Neuronal stem cell (in vitro differentiated cells): ENCODE results near the gene SLC13A4.
A peak's percentile ranks its signal among the peaks of the same experiment; 100 is the strongest.

ENCODE experiments used
- DNase-seq: peaks from one replicate; pipeline ENCODE4 v3.0.0-alpha.2; 2013; ENCODE audit warnings: low spot score
- H2AFZ ChIP-seq: one replicate; pipeline ENCODE4 v1.6.1; 2013; ENCODE audit warnings: mild to moderate bottlenecking, low read length, inconsistent platforms
- H2AK5ac ChIP-seq: 2 replicates; pipeline ENCODE4 v1.6.1; 2013; ENCODE audit warnings: low read depth, mild to moderate bottlenecking, inconsistent platforms, low read length, moderate library complexity, mixed read lengths
- H2BK120ac ChIP-seq: 2 replicates; pipeline ENCODE4 v1.6.1; 2013; ENCODE audit warnings: low read depth, mild to moderate bottlenecking, inconsistent platforms, low read length, moderate library complexity, mixed read lengths
- H2BK12ac ChIP-seq: one replicate; pipeline ENCODE4 v1.6.1; 2013; ENCODE audit warnings: low read length, inconsistent platforms
- H2BK15ac ChIP-seq: 2 replicates; pipeline ENCODE4 v1.6.1; 2013; ENCODE audit warnings: mild to moderate bottlenecking, low read length, inconsistent platforms, mixed read lengths
- H2BK5ac ChIP-seq: one replicate; pipeline ENCODE4 v1.6.1; 2013; ENCODE audit warnings: inconsistent platforms, mild to moderate bottlenecking, low read length, moderate library complexity
- H3K14ac ChIP-seq: one replicate; pipeline ENCODE4 v1.6.1; 2013; ENCODE audit warnings: low read length, inconsistent platforms
- H3K18ac ChIP-seq: 2 replicates; pipeline ENCODE4 v1.6.1; 2013; ENCODE audit warnings: low read length, inconsistent platforms
- H3K23ac ChIP-seq: 2 replicates; pipeline ENCODE4 v1.6.1; 2013; ENCODE audit warnings: low read depth, mild to moderate bottlenecking, mixed read lengths, low read length, inconsistent platforms; ENCODE audit not compliant: poor library complexity
- H3K27ac ChIP-seq: replicated peaks from 3 replicates; pipeline ENCODE4 v1.5.1; 2013; ENCODE audit warnings: low read length, inconsistent platforms
- H3K27me3 ChIP-seq, 3 experiments: 2 replicates each; pipeline ENCODE4 v1.6.1; 2013; ENCODE audit warnings: low read length in 3 of 3, mild to moderate bottlenecking in 2 of 3, inconsistent platforms in 1 of 3, low read depth in 1 of 3, mixed read lengths in 1 of 3, moderate library complexity in 1 of 3; ENCODE audit not compliant: control insufficient read depth in 3 of 3, insufficient read depth in 3 of 3
- H3K36me3 ChIP-seq, 2 donors: replicated peaks in 1 of 2; 2 replicates each; pipeline ENCODE4 v1.6.1; 2013; ENCODE audit warnings: low read length in 2 of 2; ENCODE audit not compliant: control insufficient read depth in 2 of 2, insufficient read depth in 2 of 2
- H3K4ac ChIP-seq: 2 replicates; pipeline ENCODE4 v1.6.1; 2013; ENCODE audit warnings: inconsistent platforms, mild to moderate bottlenecking, low read length, moderate library complexity
- H3K4me1 ChIP-seq, 2 donors: 1 replicate in 1 of 2; 2 replicates in 1 of 2; pipeline ENCODE4 v1.6.1; 2013; ENCODE audit warnings: low read length in 2 of 2, low read depth in 1 of 2; ENCODE audit not compliant: control insufficient read depth in 2 of 2, insufficient read depth in 1 of 2
- H3K4me2 ChIP-seq: one replicate; pipeline ENCODE4 v1.6.1; 2013; ENCODE audit warnings: mild to moderate bottlenecking, low read length, inconsistent platforms; ENCODE audit not compliant: insufficient read depth, poor library complexity, severe bottlenecking
- H3K4me3 ChIP-seq, 2 donors: 2 replicates each; pipeline ENCODE4 v1.5.1; 2013; ENCODE audit warnings: low read length in 2 of 2, mild to moderate bottlenecking in 2 of 2, inconsistent platforms in 1 of 2, moderate library complexity in 1 of 2
- H3K79me1 ChIP-seq: one replicate; pipeline ENCODE4 v1.6.1; 2013; ENCODE audit warnings: low read depth, mild to moderate bottlenecking, inconsistent platforms, low read length, moderate library complexity
- H3K9ac ChIP-seq: one replicate; pipeline ENCODE4 v1.6.1; 2013; ENCODE audit warnings: mild to moderate bottlenecking, low read depth, low read length, inconsistent platforms; ENCODE audit not compliant: poor library complexity
- H3K9me3 ChIP-seq, 2 donors: replicated peaks in 1 of 2; 2 replicates each; pipeline versions ENCODE3 to v1.6.1; 2013; ENCODE audit warnings: low read length in 2 of 2, mild to moderate bottlenecking in 2 of 2, inconsistent platforms in 1 of 2, low read depth in 1 of 2, mixed read lengths in 1 of 2, moderate library complexity in 1 of 2; ENCODE audit not compliant: control insufficient read depth in 2 of 2, insufficient read depth in 1 of 2
- H4K8ac ChIP-seq: one replicate; pipeline ENCODE4 v1.6.1; 2013; ENCODE audit warnings: low read depth, mild to moderate bottlenecking, inconsistent platforms, low read length, moderate library complexity
- H4K91ac ChIP-seq: one replicate; pipeline ENCODE4 v1.6.1; 2013; ENCODE audit warnings: low read length, low read depth, mild to moderate bottlenecking, inconsistent platforms; ENCODE audit not compliant: poor library complexity
- WGBS, 2 donors: extraction: QIAGEN DNeasy Blood & Tissue Kit; methylation state at CpG; one replicate each; pipeline ENCODE4 v1.1.7; 2013; ENCODE audit warnings: missing lambda C conversion rate in 2 of 2, mixed read lengths in 1 of 2; ENCODE audit not compliant: insufficient read length in 2 of 2, insufficient replicate concordance in 1 of 2; ENCODE audit errors: extremely low coverage in 2 of 2; 5-methylcytosine and 5-hydroxymethylcytosine counted together

The SLC13A4 gene

GRCh38 chr7:135731131-135731530, 3.1 kb upstream of the SLC13A4 start:
- H3K79me1 ChIP-seq = no peaks in the 10 kb centered on the region
- DNase-seq = no peak
- no peak overlapping the region for H2BK12ac ChIP-seq
- H3K18ac ChIP-seq = no peak overlapping the region
- H3K27ac ChIP-seq = no peak overlapping the region
- H3K4me2 ChIP-seq = no peak overlapping the region
- H4K8ac ChIP-seq = no peak overlapping the region
- H3K4me1 ChIP-seq = peaks cover 0 to 3% of the 10 kb centered on the region in 2 donors
- H3K4ac ChIP-seq = no peak overlapping the region
- no peak overlapping the region for H3K9ac ChIP-seq
- no peaks in the 10 kb centered on the region for H3K36me3 ChIP-seq
- H3K23ac ChIP-seq = no peak overlapping the region
- H4K91ac ChIP-seq = no peak overlapping the region
- no peaks in the 10 kb centered on the region for H3K9me3 ChIP-seq
- H3K27me3 ChIP-seq = peaks cover 0 to 8% (median 0%) of the 10 kb centered on the region in 3 experiments
- H3K4me3 ChIP-seq = no peak overlapping the region
- no peak overlapping the region for H2AFZ ChIP-seq
- no peak overlapping the region for H2BK15ac ChIP-seq
- no peak overlapping the region for H3K14ac ChIP-seq
- no peak overlapping the region for H2AK5ac ChIP-seq
- no peak overlapping the region for H2BK5ac ChIP-seq
- H2BK120ac ChIP-seq = no peak overlapping the region
- WGBS, 2 donors = no CpG with 5 or more reads among the region's 4 CpGs

GRCh38 chr7:135729230-135729629, 1.2 kb upstream of the SLC13A4 start:
- Histone ChIP-seq H2AK5ac (no peak overlapping the region), H4K8ac (no peak overlapping the region), H3K36me3 (no peaks in the 10 kb centered on the region), H3K18ac (no peak overlapping the region), H3K14ac (no peak overlapping the region), H3K27me3 (peaks cover 0 to 8% (median 0%) of the 10 kb centered on the region in 3 experiments), H2BK15ac (no peak overlapping the region), H3K4ac (no peak overlapping the region), H3K79me1 (no peaks in the 10 kb centered on the region), H3K9ac (no peak overlapping the region), H3K23ac (no peak overlapping the region), H3K9me3 (no peaks in the 10 kb centered on the region), H2BK120ac (no peak overlapping the region), H3K27ac (no peak overlapping the region), H2BK5ac (no peak overlapping the region), H2AFZ (no peak overlapping the region), H4K91ac (no peak overlapping the region), H2BK12ac (no peak overlapping the region), H3K4me1 (peaks cover 0 to 3% of the 10 kb centered on the region in 2 donors), H3K4me3 (no peak overlapping the region), H3K4me2 (no peak overlapping the region)
- no peak for DNase-seq
- no CpG with 5 or more reads among the region's 5 CpGs for WGBS, 2 donors

- no CpG with 5 or more reads among the region's 30 CpGs for WGBS, 2 donors
- peak overlapping the region; percentile 68 for H3K18ac ChIP-seq
- H3K27me3 ChIP-seq = peaks cover 0 to 14% (median 0%) of the 10 kb centered on the region in 3 experiments
These were observed 894 bp downstream of the SLC13A4 start for GRCh38 chr7:135726911-135727673.

GRCh38 chr7:135726276-135726788, 1.7 kb downstream of the SLC13A4 start:
- H3K9ac ChIP-seq = no peak overlapping the region
- H3K27me3 ChIP-seq = peaks cover 0 to 14% (median 0%) of the 10 kb centered on the region in 3 experiments
- H2BK12ac ChIP-seq = no peak overlapping the region
- H2BK5ac ChIP-seq = no peak overlapping the region
- no peak overlapping the region for H4K91ac ChIP-seq
- H2AFZ ChIP-seq = no peak overlapping the region
- no peak overlapping the region for H3K18ac ChIP-seq
- no CpG with 5 or more reads among the region's 5 CpGs for WGBS, 2 donors
- H3K4me2 ChIP-seq = no peak overlapping the region
- H3K4me3 ChIP-seq = no peak overlapping the region
- no peaks in the 10 kb centered on the region for H3K9me3 ChIP-seq
- no peaks in the 10 kb centered on the region for H3K36me3 ChIP-seq
- H3K14ac ChIP-seq = no peak overlapping the region
- no peak overlapping the region for H2BK15ac ChIP-seq
- no peak for DNase-seq
- no peak overlapping the region for H3K23ac ChIP-seq
- no peak overlapping the region for H3K27ac ChIP-seq
- no peak overlapping the region for H2BK120ac ChIP-seq
- H2AK5ac ChIP-seq = no peak overlapping the region
- H3K4me1 ChIP-seq = peaks cover 0 to 4% of the 10 kb centered on the region in 2 donors
- H3K79me1 ChIP-seq = no peaks in the 10 kb centered on the region
- H3K4ac ChIP-seq = no peak overlapping the region
- no peak overlapping the region for H4K8ac ChIP-seq

More at GRCh38 chr7:135726911-135727673, 894 bp downstream of the SLC13A4 start:
- DNase-seq = no peak
- no peak overlapping the region for H3K23ac ChIP-seq
- peak overlapping the region; percentile 83 for H3K14ac ChIP-seq
- H3K4ac ChIP-seq = no peak overlapping the region
- no peak overlapping the region for H2BK15ac ChIP-seq
- H3K4me1 ChIP-seq = peaks cover 0 to 3% of the 10 kb centered on the region in 2 donors
- H3K36me3 ChIP-seq = no peaks in the 10 kb centered on the region
- no peak overlapping the region for H2BK120ac ChIP-seq
- H3K9ac ChIP-seq = no peak overlapping the region
- H4K91ac ChIP-seq = no peak overlapping the region
- H3K9me3 ChIP-seq = no peaks in the 10 kb centered on the region
- no peak overlapping the region for H2BK5ac ChIP-seq
- H2AK5ac ChIP-seq = peak overlapping the region; percentile 59
- H2AFZ ChIP-seq = no peak overlapping the region
- H3K79me1 ChIP-seq = no peaks in the 10 kb centered on the region
- no peak overlapping the region for H3K4me3 ChIP-seq
- H3K27ac ChIP-seq = no peak overlapping the region
- peak overlapping the region; percentile 36 for H2BK12ac ChIP-seq
- no peak overlapping the region for H4K8ac ChIP-seq
- H3K4me2 ChIP-seq = no peak overlapping the region
